GM12891 (cell line): ENCODE results near the gene DPEP1.

Source experiments
- POLR2A ChIP-seq: IDR thresholded peaks from 2 replicates; pipeline ENCODE4 v1.6.1; 2011; ENCODE audit warnings: low read depth, low read length, control low read depth
- POLR2AphosphoS5 ChIP-seq: IDR thresholded peaks from 2 replicates; pipeline ENCODE4 v1.6.1; 2011; ENCODE audit warnings: low read depth, low read length, control low read depth

DNA sequence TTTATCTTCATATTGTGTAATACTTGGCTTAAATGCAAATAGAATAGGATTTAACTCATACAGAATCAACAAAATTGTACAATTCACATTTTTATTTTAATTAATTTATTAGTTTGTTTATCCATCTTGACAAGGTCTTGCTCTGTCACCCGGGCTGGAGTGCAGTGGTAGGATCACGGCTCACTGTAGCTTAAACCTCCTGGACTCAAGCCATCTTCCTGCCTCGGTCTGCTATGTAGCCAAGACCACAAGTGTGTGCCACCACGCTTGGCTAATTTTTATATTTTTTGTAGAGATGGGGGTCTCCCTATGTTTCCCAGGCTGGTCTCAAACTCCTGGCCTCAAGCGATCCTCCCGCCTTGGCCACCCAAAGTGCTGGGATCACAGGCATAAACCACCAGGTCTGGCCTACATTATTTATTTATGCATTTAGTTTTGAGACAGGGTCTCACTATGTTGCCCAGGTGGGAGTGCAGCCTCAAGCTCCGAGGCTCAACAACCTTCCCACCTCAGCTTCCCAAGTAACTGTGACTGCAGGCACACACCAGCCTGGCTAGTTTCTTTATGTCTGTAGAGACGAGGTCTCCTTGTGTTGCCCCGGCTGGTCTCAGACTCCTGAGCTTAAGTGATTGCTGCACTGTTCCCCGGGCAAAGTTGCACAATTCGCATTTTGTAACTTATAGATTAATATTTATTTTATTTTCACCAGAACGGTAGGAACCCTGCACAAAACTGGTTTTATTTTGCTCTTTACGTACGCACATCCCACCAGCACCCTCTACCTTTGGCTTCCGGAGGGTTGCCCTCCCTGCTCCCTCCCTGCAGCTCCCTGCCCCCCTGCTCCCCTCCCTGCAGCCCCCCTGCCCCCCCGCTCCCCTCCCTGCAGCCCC lies 4.9 kb downstream of the DPEP1 start:
- TF ChIP-seq POLR2AphosphoS5 (no peak), POLR2A (no peak)
